Measurements from ENCODE around the gene ARHGEF28. TPM values are rescaled to one million over a fixed set of nuclear protein-coding genes. Genes with fewer than 3 reads are reported as not detected.

ARHGEF28 gene
- polyA plus RNA-seq, 3 donors = 50.6 to 53.2 (median 51.1) TPM

- no peak for DNase-seq (ENCODE audit: low read depth in 3 of 3, low spot score in 2 of 3)
Observed at GRCh38 chr5:73913971-73914370, 288.0 kb downstream of the ARHGEF28 start.

- no peak for DNase-seq (ENCODE audit: low read depth in 3 of 3, low spot score in 2 of 3)
Observed at GRCh38 chr5:73915345-73915744, 289.3 kb downstream of the ARHGEF28 start.

- DNase-seq (ENCODE audit: low read depth in 3 of 3, low spot score in 2 of 3) = no peak
Observed at GRCh38 chr5:73917433-73917832, 291.4 kb downstream of the ARHGEF28 start.

GRCh38 chr5:73917891-73918290 is 291.9 kb downstream of the ARHGEF28 start:
- DNase-seq (ENCODE audit: low read depth in 3 of 3, low spot score in 2 of 3) = no peak

GRCh38 chr5:73918791-73919221 is 292.8 kb downstream of the ARHGEF28 start:
- DNase-seq (ENCODE audit: low read depth in 3 of 3, low spot score in 2 of 3) = no peak

- DNase-seq (ENCODE audit: low read depth in 3 of 3, low spot score in 2 of 3) = no peak
Observed at GRCh38 chr5:73921741-73922140, 295.7 kb downstream of the ARHGEF28 start.

- DNase-seq (ENCODE audit: low read depth in 3 of 3, low spot score in 2 of 3) = no peak
Observed at GRCh38 chr5:73922224-73922623, 296.2 kb downstream of the ARHGEF28 start.

- no peak for DNase-seq (ENCODE audit: low read depth in 3 of 3, low spot score in 2 of 3)
Observed at GRCh38 chr5:73922875-73923557, 297.0 kb downstream of the ARHGEF28 start.

- no peak for DNase-seq (ENCODE audit: low read depth in 3 of 3, low spot score in 2 of 3)
Observed at GRCh38 chr5:73928476-73929070, 302.6 kb downstream of the ARHGEF28 start.

GRCh38 chr5:73935719-73936118 is 309.7 kb downstream of the ARHGEF28 start:
- no peak for DNase-seq (ENCODE audit: low read depth in 3 of 3, low spot score in 2 of 3)

- DNase-seq (ENCODE audit: low read depth in 3 of 3, low spot score in 2 of 3) = no peak
Observed at GRCh38 chr5:73938280-73938937, 312.4 kb downstream of the ARHGEF28 start.

- DNase-seq (ENCODE audit: low read depth in 3 of 3, low spot score in 2 of 3) = no peak
Observed at GRCh38 chr5:73938938-73939320, 312.9 kb downstream of the ARHGEF28 start.

GRCh38 chr5:73939557-73939956 is 313.6 kb downstream of the ARHGEF28 start:
- no peak for DNase-seq (ENCODE audit: low read depth in 3 of 3, low spot score in 2 of 3)

GRCh38 chr5:73940026-73940425 is 314.0 kb downstream of the ARHGEF28 start:
- no peak for DNase-seq (ENCODE audit: low read depth in 3 of 3, low spot score in 2 of 3)

- DNase-seq (ENCODE audit: low read depth in 3 of 3, low spot score in 2 of 3) = no peak
Observed at GRCh38 chr5:73940801-73941200, 314.8 kb downstream of the ARHGEF28 start.

GRCh38 chr5:73942783-73943182 is 316.8 kb downstream of the ARHGEF28 start:
- no peak for DNase-seq (ENCODE audit: low read depth in 3 of 3, low spot score in 2 of 3)

- DNase-seq (ENCODE audit: low read depth in 3 of 3, low spot score in 2 of 3) = no peak
Observed at GRCh38 chr5:73943397-73943796, 317.4 kb downstream of the ARHGEF28 start.

GRCh38 chr5:73944581-73944980 is 318.6 kb downstream of the ARHGEF28 start:
- DNase-seq (ENCODE audit: low read depth in 3 of 3, low spot score in 2 of 3) = no peak

GRCh38 chr5:73945505-73945904 is 319.5 kb downstream of the ARHGEF28 start:
- DNase-seq (ENCODE audit: low read depth in 3 of 3, low spot score in 2 of 3) = no peak

- no peak for DNase-seq (ENCODE audit: low read depth in 3 of 3, low spot score in 2 of 3)
Observed at GRCh38 chr5:73946278-73946677, 320.3 kb downstream of the ARHGEF28 start.

GRCh38 chr5:73946919-73947602 is 321.1 kb downstream of the ARHGEF28 start:
- no peak for DNase-seq (ENCODE audit: low read depth in 3 of 3, low spot score in 2 of 3)
